Measurements from ENCODE around the gene PRSS58.

PRSS58 gene

DNA sequence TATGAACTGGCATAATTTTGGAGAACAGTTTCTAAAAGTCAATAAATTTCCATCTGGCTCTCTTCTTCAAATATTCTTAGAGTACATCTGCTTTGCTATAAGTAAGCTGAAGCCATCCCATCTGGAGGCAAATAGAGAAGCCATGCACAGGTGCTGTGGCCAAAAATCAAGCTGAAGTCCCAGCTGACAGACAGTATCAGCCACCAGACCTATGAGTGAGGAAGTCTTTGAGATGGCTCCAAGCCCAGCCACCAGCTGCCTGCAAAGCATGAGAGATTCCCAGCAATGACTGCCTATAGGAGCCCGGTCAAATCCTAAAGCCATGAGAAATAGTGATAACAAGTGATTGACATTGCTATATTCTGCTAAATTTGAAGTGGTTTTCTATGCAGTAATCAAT is 21.7 kb upstream of the PRSS58 start:
- Histone ChIP-seq H3K27me3 (ENCODE audit: insufficient read depth, low read length) (peaks cover 64% of the 10 kb centered on the region), H3K27ac (ENCODE audit: low read depth, low read length) (no peak overlapping the region), H3K4me1 (ENCODE audit: control insufficient read depth, insufficient read depth, low read length, unreplicated experiment) (no peaks in the 10 kb centered on the region), H2AFZ (ENCODE audit: low read length, unreplicated experiment) (no peak overlapping the region), H3K79me2 (ENCODE audit: control insufficient read depth, insufficient read depth, low read length, unreplicated experiment) (no peaks in the 10 kb centered on the region), H3K4me3 (ENCODE audit: low read depth, low read length) (no peak overlapping the region), H3K36me3 (ENCODE audit: insufficient read depth, low read length) (no peaks in the 10 kb centered on the region)

DNA sequence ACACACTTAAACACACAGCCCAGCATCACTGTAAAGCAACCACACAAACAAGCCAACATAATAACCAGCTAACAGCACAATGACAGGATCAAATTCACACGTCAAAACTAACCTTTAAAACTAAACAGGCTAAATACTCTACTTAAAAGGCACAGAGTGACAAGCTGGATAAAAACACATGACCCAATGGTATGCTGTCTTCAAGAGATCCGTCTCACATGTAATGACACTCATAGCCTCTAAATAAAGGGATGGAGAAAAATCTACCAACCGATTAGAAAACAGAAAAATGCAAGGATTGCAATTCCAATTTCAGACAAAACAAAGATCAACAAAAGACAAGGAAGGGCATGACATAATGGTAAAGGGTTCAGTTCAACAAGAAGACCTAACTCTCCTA is 17.2 kb upstream of the PRSS58 start:
- H3K4me3 ChIP-seq (ENCODE audit: low read depth, low read length) = no peak overlapping the region
- H3K27ac ChIP-seq (ENCODE audit: low read depth, low read length) = no peak overlapping the region
- H3K36me3 ChIP-seq (ENCODE audit: insufficient read depth, low read length) = no peaks in the 10 kb centered on the region
- no peak overlapping the region for H2AFZ ChIP-seq (ENCODE audit: low read length, unreplicated experiment)
- no peaks in the 10 kb centered on the region for H3K79me2 ChIP-seq (ENCODE audit: control insufficient read depth, insufficient read depth, low read length, unreplicated experiment)
- no peaks in the 10 kb centered on the region for H3K4me1 ChIP-seq (ENCODE audit: control insufficient read depth, insufficient read depth, low read length, unreplicated experiment)
- H3K27me3 ChIP-seq (ENCODE audit: insufficient read depth, low read length) = peaks cover 49% of the 10 kb centered on the region

DNA sequence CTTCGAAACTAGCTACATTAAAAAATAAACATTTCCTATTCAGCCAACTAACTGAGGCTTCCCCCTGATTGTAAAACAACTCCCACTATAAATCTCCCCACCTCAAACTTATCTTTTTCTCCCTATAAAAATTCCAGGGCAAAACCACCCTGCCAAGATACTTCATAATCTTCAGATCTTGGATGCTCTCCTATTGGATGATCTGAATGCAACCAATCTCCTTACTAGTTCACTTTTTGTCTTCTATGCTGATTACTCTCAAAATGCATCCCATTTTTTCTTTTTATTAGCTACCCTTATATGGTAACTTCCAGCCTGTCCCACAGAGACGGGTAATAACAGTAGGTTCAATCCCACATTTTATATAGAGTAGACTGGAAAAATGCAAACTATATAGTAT is 15.0 kb upstream of the PRSS58 start:
- Histone ChIP-seq H2AFZ (ENCODE audit: low read length, unreplicated experiment) (no peak overlapping the region), H3K27ac (ENCODE audit: low read depth, low read length) (no peak overlapping the region), H3K79me2 (ENCODE audit: control insufficient read depth, insufficient read depth, low read length, unreplicated experiment) (no peaks in the 10 kb centered on the region), H3K27me3 (ENCODE audit: insufficient read depth, low read length) (peaks cover 49% of the 10 kb centered on the region), H3K4me1 (ENCODE audit: control insufficient read depth, insufficient read depth, low read length, unreplicated experiment) (no peaks in the 10 kb centered on the region), H3K36me3 (ENCODE audit: insufficient read depth, low read length) (no peaks in the 10 kb centered on the region), H3K4me3 (ENCODE audit: low read depth, low read length) (no peak overlapping the region)

DNA sequence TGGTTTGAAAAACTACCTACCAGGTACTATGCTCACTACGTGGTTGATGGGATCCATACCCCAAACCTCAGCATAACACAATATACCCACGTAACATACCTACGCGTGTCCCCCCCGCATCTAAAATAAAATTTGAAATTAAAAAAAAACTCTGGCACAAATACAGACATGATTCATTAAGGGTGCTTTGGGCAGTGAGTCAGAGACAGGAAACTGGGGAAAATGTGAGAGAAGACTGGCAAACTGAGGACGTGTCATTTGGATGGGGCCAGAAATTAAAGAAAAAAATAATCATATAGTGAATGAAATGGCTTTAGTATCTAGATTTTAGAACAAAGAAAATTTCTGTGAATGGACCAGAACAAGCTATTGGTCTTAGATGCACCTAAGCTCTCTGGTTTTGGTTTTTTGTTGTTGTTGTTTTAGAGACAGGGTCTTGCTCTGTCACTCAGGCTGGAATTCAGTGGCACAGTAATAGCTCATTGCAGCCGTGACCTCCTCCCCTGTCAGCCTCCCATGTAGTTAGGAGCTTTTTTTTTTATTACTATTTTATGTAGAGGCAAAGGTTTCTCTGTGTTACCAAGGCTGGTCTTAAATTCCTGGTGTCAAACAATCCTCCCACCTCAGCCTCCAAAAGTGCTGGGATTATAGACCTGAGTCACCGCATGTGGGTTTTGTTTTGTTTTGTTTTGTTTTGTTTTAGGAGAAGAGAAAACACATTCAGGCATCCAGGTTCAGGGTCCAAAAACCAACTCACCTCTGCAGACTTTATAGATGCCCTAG is 5.9 kb upstream of the PRSS58 start:
- Histone ChIP-seq H3K79me2 (ENCODE audit: control insufficient read depth, insufficient read depth, low read length, unreplicated experiment) (no peaks in the 10 kb centered on the region), H2AFZ (ENCODE audit: low read length, unreplicated experiment) (peak overlapping the region; percentile 37), H3K27ac (ENCODE audit: low read depth, low read length) (peak overlapping the region; percentile 74), H3K36me3 (ENCODE audit: insufficient read depth, low read length) (no peaks in the 10 kb centered on the region), H3K4me3 (ENCODE audit: low read depth, low read length) (no peak overlapping the region), H3K27me3 (ENCODE audit: insufficient read depth, low read length) (peaks cover 6% of the 10 kb centered on the region; the same call in 1 of the 2 replicates), H3K4me1 (ENCODE audit: control insufficient read depth, insufficient read depth, low read length, unreplicated experiment) (peaks cover 11% of the 10 kb centered on the region)

DNA sequence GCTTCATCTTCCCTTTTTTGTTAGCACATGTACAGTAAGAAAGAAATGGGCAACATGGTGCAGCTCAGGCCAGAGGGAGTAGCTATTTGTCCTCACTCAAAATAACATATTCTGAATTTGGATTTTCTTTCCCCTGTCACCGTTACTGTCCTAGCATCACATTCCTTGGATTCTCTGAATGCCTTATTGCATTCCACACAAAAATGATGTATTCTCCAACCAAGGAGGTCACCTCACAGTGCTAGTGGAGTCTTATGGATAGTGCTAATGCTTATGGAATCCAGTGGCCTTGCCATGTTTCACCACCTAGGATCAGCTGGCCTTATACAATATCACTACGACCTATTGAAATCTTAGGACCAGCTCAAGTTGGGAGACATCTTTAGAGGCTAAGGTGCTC is 7.2 kb downstream of the PRSS58 start:
- no peak overlapping the region for H3K4me3 ChIP-seq (ENCODE audit: low read depth, low read length)
- no peak overlapping the region for H3K27ac ChIP-seq (ENCODE audit: low read depth, low read length)
- H3K27me3 ChIP-seq (ENCODE audit: insufficient read depth, low read length) = peaks cover 14% of the 10 kb centered on the region
- no peaks in the 10 kb centered on the region for H3K79me2 ChIP-seq (ENCODE audit: control insufficient read depth, insufficient read depth, low read length, unreplicated experiment)
- no peaks in the 10 kb centered on the region for H3K36me3 ChIP-seq (ENCODE audit: insufficient read depth, low read length)
- no peak overlapping the region for H2AFZ ChIP-seq (ENCODE audit: low read length, unreplicated experiment)
- no peaks in the 10 kb centered on the region for H3K4me1 ChIP-seq (ENCODE audit: control insufficient read depth, insufficient read depth, low read length, unreplicated experiment)

DNA sequence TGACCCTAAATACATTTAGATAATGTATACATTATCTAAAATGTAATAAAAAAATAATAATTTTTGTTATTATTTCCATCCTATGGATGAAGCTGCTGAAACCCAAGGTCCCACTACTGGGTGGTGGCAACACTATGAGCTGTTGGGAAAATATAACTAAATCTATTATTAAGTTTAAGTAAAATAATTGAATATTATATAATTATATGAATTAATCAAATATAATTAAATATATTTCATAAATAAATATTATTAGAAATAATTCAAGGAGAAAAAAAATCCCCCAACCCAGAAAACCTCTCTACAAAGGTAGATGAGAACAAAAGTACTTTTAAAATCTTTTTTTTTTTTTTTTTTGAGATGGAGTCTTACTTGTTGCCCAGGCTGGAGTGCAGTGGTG is 7.9 kb downstream of the PRSS58 start:
- no peak overlapping the region for H2AFZ ChIP-seq (ENCODE audit: low read length, unreplicated experiment)
- no peaks in the 10 kb centered on the region for H3K36me3 ChIP-seq (ENCODE audit: insufficient read depth, low read length)
- H3K4me1 ChIP-seq (ENCODE audit: control insufficient read depth, insufficient read depth, low read length, unreplicated experiment) = no peaks in the 10 kb centered on the region
- no peak overlapping the region for H3K4me3 ChIP-seq (ENCODE audit: low read depth, low read length)
- no peak overlapping the region for H3K27ac ChIP-seq (ENCODE audit: low read depth, low read length)
- no peaks in the 10 kb centered on the region for H3K79me2 ChIP-seq (ENCODE audit: control insufficient read depth, insufficient read depth, low read length, unreplicated experiment)
- peaks cover 21% of the 10 kb centered on the region for H3K27me3 ChIP-seq (ENCODE audit: insufficient read depth, low read length)

DNA sequence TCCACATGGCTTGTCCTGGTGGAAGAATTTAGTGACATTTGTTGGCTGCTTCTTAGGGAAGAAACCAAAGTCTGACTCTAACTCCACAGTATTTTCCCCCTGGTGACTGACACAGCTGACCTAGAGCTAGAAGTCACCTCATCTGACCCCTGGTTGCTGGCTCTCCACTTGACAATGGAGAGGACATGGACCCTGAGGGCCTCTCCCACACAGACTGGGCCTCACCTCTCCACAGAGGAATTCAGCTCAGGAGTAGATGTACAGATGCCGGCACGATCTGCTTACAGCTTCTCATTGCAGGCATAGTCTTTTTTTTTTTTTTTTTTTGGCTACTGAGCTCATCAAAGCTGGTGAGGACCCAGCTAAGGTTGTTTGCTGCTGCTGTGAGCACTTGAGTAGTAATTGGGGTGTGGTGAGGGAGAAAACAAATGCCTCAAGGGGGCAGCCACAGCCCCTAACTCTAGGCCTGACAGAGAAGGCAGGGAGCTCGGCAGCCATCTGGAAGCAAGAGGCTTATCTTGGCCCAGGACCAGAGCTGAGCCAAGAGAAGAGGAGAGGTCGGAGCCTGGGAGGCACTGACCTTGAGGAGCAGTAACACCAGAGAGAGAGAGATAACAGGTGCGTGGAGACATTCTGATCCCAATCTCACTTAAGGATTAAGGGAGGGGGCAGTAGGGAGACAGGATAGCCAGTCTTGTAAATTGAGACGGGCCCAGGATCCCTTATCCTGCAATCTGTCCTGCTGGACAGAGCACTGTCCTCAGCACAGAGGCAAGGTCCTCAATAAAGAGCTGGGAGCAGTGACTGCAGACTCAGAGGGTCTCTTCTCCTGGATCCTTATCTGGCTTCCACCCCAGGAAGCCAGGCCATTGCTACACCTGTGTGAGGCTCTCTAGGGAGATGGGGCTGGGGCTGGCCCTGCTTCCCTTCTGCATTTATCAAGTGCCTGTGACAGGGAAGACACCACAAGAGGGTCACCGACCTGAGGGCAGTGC is 9.4 kb downstream of the PRSS58 start:
- peaks cover 35% of the 10 kb centered on the region for H3K27me3 ChIP-seq (ENCODE audit: insufficient read depth, low read length)
- no peak overlapping the region for H3K4me3 ChIP-seq (ENCODE audit: low read depth, low read length)
- H2AFZ ChIP-seq (ENCODE audit: low read length, unreplicated experiment) = no peak overlapping the region
- H3K4me1 ChIP-seq (ENCODE audit: control insufficient read depth, insufficient read depth, low read length, unreplicated experiment) = no peaks in the 10 kb centered on the region
- no peaks in the 10 kb centered on the region for H3K79me2 ChIP-seq (ENCODE audit: control insufficient read depth, insufficient read depth, low read length, unreplicated experiment)
- H3K36me3 ChIP-seq (ENCODE audit: insufficient read depth, low read length) = no peaks in the 10 kb centered on the region
- H3K27ac ChIP-seq (ENCODE audit: low read depth, low read length) = no peak overlapping the region

DNA sequence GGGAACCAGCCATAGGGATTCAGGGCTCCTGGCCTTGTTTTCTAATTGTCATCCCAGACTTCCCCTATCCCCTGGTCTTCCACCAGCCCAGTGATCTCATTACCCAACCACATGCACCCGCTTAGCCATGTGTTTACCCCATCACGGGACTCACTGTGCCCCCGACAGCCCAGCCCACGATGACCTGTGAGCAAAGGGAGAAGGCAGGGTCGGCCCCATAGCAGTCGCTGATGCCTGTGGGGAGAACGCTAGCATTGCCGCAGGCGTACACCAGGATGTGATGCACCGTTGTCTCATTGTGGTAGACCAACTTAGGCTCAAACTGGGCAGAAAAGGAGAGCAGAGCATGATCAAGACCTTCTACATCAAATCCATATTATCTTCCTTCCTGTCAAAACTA is 14.0 kb downstream of the PRSS58 start:
- peaks cover 70% of the 10 kb centered on the region for H3K27me3 ChIP-seq (ENCODE audit: insufficient read depth, low read length)
- no peak overlapping the region for H2AFZ ChIP-seq (ENCODE audit: low read length, unreplicated experiment)

DNA sequence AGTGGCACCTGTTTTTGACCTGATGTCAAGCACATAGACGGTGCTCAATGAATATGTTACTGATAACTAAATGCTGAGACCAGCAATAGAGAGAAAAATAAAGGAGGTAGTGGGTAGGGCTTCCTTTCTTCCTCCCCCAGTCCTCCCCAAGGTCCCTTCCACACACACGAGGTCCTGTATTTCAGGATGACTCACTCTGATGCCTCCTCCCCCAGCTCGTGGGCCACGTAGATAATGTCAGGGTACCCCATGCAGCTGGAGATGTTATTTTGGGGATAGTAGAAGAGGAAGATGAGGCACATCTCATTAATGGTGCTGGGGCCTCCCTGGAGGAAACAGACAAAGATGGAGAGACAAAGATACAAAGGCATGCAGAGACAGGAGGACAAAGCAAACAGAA is 17.3 kb downstream of the PRSS58 start:
- Histone ChIP-seq H3K4me1 (ENCODE audit: control insufficient read depth, insufficient read depth, low read length, unreplicated experiment) (no peaks in the 10 kb centered on the region), H3K27me3 (ENCODE audit: insufficient read depth, low read length) (peaks cover 85% of the 10 kb centered on the region), H3K4me3 (ENCODE audit: low read depth, low read length) (no peak overlapping the region), H2AFZ (ENCODE audit: low read length, unreplicated experiment) (no peak overlapping the region), H3K79me2 (ENCODE audit: control insufficient read depth, insufficient read depth, low read length, unreplicated experiment) (no peaks in the 10 kb centered on the region), H3K27ac (ENCODE audit: low read depth, low read length) (no peak overlapping the region), H3K36me3 (ENCODE audit: insufficient read depth, low read length) (no peaks in the 10 kb centered on the region)

More for the DNA sequence above, 14.0 kb downstream of the PRSS58 start:
- Histone ChIP-seq H3K4me1 (ENCODE audit: control insufficient read depth, insufficient read depth, low read length, unreplicated experiment) (no peaks in the 10 kb centered on the region), H3K79me2 (ENCODE audit: control insufficient read depth, insufficient read depth, low read length, unreplicated experiment) (no peaks in the 10 kb centered on the region), H3K27ac (ENCODE audit: low read depth, low read length) (no peak overlapping the region), H3K4me3 (ENCODE audit: low read depth, low read length) (no peak overlapping the region), H3K36me3 (ENCODE audit: insufficient read depth, low read length) (no peaks in the 10 kb centered on the region)

DNA sequence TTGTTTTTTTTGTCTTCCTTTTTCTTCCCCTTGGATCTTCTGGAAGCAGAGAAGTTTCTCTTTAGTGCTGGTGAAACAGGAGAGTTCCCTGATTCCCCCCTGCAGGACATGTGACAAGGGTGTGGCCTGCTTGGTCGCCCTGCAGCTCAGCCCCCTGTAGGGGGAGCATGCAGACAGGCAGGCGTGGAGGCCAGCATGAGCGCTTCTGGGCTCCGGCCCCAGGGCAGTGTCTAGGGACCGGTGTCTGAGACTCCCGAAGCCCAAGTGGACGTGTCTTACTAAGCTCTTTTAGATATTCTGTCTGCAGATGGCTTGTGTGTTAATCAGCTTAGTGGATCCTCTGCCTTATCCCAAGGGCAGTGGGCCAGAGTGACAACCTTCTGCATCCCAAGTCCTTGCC is 26.1 kb downstream of the PRSS58 start:
- no peaks in the 10 kb centered on the region for H3K36me3 ChIP-seq (ENCODE audit: insufficient read depth, low read length)
- H3K79me2 ChIP-seq (ENCODE audit: control insufficient read depth, insufficient read depth, low read length, unreplicated experiment) = no peaks in the 10 kb centered on the region
- H3K4me1 ChIP-seq (ENCODE audit: control insufficient read depth, insufficient read depth, low read length, unreplicated experiment) = no peaks in the 10 kb centered on the region
- H3K4me3 ChIP-seq (ENCODE audit: low read depth, low read length) = no peak overlapping the region
- peaks cover 39% of the 10 kb centered on the region for H3K27me3 ChIP-seq (ENCODE audit: insufficient read depth, low read length)
- no peak overlapping the region for H2AFZ ChIP-seq (ENCODE audit: low read length, unreplicated experiment)
- no peak overlapping the region for H3K27ac ChIP-seq (ENCODE audit: low read depth, low read length)
